GM19099 (cell line): ENCODE measurements around the gene DENND6B.
A peak's percentile ranks its signal among the peaks of the same experiment; 100 is the strongest.

Source experiments
- POLR2A ChIP-seq: IDR thresholded peaks from 3 replicates; pipeline ENCODE4 v1.6.1; 2011; ENCODE audit warnings: low read depth; ENCODE audit not compliant: insufficient read length; ENCODE audit errors: extremely low read depth

Gene DENND6B

DNA sequence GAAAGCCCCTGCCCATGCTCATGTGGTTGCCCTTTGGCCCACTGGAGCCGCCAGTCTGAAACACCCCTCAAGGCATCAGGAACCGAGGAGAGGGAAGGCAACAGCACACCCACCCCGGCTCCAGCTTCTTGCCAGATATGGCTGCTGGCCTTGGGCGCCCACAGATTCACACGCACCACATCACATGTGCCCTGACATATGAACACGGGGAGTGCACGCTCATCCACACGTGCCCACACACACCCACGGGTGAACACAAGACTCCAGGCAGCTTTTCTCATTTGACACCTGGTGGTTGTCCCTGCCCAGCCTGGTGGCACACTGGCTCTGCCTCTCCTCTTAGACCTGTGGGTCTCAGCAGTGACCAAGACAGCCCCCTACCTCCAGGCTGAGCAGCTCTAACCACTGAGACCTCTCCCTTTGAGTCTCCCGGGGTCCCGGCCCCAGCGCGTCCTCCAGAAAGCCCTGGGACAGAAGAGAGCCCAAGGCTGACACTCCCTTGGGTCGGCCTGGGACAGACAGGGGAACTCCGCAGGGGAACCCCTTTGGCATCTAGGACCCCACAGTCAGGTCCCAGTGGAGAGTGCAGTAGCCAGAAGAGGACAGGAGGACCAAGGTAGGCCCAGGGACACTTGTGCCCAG lies 62.6 kb downstream of the DENND6B start:
- TF ChIP-seq POLR2A = no peak

DNA sequence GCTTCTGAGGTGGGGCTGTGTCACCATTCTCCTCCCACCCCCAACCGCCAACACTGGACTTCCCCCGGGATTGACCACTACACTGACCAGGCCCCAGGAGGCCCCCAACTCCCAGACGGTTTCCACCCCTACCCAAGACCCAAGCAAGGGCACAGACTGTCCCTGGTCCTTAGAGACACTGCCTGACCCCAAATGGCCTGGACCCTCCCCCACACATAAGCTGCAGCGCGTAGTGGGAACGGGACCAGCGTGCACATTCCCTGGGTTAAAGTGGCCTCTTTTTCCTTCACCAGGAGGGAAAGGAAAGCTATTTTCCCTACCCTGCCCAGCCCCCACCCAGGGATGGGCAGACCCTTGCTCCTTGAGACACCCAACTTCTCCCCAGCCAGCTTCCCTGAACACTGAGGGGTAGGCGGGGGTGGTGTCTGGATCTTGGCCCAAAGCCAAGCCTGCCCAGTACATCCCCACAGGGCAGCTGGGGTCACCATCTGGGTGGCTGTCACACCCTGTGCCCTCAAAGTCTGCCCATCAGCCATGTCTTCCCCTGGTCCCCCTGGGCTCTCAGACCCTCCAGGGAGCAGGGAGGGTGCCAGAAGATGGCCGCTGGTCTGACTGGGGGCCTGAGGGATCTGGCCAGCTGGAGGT lies 63.7 kb downstream of the DENND6B start:
- TF ChIP-seq POLR2A = no peak

DNA sequence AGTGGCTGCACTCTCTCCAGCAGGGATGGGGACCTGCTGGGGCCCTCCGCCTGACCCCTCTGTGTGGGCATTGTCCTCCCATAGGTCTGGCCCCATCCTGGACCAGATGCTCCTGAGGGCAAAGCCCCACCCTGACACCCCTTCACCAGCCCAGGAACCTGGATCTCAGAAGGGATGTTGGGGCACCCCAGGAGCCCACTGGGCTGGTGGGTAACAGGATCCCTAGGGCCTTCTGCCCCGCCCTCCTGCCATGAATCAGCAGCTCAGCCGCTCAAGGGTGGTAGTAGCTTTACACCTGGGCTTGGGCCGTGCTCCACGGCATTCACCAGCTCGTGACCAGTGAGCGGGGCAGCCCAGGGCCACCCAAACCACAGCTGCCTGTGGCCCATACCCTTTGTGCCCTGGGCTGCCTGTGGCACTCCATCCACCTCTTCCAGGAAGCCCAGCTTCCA lies 64.3 kb downstream of the DENND6B start:
- TF ChIP-seq POLR2A = no peak

DNA sequence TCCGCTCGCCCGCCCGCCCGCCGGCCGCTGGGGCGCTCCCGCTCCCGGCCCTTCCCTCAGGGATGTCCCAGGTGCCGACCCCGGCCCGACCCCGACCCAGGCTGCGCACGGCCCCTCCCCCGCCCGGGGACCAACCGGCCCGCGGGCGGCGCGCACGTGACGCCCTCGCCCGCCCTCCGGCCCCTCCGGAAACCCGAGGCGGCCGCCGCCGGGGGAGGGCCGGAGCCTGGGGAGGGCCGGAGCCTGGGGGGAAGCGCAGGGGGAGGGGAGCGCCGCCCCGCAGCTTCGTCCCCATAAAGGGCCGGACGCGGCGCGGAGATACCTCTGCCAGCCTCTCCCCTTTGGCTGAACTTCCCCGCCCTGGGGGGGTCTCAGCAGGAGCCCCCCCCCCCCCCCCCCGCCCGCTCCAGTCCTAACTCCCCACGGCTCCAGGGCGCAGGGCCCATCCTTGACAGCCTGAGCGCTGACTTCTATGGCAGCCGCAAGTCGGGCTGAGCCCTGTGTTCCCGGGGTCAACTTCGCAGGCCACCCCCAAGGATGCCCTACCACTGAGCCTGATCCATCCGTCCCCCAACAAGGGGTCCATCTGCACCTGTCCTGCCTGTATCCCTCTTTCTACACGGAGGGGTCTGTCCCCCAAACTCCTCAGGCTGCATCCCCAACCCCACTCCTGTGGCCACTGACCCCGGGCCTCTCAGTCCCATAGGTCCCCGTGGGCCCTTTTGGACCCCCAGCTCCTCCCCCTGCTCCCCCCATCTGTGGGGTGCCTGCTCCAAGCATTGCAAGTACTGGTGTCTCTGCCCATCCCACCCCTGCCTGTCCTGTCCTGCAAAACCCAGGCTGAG lies 65.0 kb downstream of the DENND6B start, which contains the start of gene MAPK12:
MAPK12 (minus strand) TSS at position 69 of the 845 bp plus-strand sequence. CDS start 174 bp downstream, outside the sequence.
- TF ChIP-seq POLR2A = peak; percentile 18

DNA sequence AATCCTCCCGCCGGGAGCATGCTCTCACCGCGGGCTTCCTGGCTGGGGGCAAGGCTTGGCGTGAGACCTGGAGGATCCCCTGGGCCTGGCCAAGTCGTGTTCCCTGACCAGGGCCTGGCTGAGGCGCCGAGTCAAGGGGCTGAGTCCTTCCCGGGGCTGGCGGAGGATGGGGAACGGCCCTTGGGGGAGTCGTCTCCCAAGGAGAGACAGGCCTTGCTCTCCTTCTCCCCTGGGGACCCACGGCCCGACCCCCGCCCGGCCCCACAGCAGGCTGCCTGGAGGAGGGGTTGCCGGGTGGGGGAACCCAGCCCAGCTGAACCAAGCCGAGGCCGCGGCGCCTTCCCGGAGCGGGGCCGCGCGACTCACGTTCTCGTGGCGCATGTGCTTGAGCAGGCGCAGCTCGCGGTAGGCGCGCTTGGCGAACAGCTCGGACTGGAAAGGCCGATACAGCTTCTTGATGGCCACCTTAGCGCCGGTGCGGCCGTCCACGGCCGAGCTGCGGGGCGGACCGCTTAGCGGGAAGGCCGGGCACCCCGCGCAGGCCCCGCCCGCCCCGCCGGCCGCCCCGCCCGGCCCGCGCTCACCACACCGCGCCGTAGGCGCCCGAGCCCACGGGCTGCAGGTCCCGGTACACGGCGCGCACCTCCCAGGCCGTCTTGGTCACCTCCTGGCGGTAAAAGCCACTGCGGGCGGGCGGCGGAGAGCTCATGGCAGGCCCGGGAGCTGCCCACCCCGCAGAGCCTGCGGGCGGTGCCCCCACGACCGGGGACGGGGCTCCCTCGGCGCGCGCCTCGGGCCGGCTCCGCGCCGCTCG lies 65.8 kb downstream of the DENND6B start:
- TF ChIP-seq POLR2A = peak; percentile 17

DNA sequence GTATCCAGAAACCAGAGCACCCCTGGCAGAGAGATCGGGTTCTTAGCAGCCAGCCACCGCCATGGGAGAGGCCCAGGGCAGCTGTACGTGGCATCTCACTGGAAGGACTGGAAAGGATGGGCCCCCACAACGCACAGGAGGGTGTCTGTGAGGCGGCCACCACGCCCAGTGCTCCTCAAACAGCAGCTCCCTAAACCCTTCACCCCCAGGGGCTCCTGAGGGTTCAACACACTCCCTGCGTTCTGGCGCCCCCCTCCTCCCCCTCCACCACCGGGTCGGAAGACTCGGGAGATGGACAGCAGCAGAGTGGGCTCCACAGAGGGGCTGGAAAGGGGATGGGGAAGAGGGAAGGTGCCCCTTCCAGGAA lies 66.4 kb downstream of the DENND6B start:
- no peak for TF ChIP-seq POLR2A

DNA sequence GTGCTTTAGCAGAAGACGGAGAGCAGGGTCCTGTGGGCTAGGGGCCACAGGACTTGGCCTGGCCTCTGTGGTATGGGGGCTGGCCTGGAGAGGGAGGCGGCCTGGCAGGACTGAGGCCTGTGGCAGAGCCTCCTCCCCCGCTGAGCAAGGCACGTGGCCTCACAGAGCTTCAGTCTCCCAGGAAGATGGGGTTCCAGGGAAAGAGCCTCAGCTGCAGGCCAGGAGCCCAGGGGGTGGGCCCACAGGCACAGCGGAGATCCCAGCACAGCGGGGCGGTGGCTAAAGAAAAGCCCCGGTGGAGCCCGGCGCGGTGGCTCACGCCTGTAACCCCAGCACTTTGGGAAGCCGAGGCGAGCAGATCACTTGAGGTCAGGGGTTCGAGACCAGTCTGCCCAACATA lies 67.5 kb downstream of the DENND6B start:
- no peak for TF ChIP-seq POLR2A
